HG02798 (cell line): ENCODE results near the gene CHCHD10.
A peak's percentile ranks its signal among the peaks of the same experiment; 100 is the strongest.

Experiments used
- ATAC-seq: cut with Tn5 transposase; IDR thresholded peaks from one replicate; pipeline ENCODE4 v1.9.1; 2021; ENCODE audit warnings: mild to moderate bottlenecking; ENCODE audit not compliant: unreplicated experiment, poor library complexity

CHCHD10 gene

DNA sequence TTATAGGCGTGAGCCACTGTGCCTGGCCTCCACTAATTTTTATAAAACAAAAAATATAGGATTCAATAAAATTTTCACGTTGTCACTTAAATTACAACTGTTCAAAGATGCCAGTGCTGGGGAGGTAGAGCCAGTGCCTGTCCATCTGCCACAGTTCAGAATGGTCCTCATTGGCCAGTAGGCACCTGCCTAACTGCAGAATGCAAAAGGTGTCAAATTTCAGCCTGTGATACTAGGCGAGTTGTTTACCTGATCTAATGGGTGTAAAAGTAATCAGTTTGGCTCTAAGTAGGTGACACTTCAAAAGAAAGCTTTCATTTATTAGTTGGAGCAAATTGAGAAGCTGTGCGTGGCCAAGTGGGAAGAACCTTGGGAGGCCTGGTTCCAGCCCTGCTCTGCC lies 21.3 kb upstream of the CHCHD10 start:
- ATAC-seq: no peak

DNA sequence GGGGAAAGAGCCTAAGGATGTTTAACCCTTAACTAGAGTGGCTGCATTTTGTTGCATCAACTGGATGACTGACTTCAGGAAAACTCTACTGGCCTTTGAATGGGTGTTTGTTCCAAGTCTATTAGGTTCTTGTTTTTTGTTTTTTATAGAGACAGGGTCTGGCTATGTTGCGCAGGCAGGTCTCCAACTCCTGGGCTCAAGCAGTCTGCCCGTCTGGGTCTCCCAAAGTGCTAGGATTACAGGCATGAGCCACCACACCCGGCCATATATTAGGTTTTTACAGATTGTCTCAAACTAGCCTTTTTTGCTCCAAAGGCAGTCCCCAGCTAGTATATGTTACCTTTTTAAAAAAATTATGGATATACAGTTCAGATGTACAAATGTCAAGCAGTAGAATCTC lies 20.1 kb upstream of the CHCHD10 start:
- ATAC-seq: no peak

DNA sequence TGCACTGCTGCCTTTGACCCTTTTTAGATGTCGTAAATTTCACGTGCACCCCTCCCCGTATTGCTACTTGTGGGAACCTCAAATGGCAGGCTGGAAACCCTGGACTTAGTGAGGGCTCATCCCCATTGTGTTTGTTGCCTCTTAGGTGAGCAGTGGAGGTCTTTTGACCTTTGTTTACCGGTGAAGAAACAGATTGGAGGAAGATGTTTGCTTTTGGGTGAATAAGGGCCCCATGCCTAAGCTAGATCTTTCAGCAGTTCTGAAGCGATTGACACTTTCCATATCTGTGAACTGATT lies 19.8 kb upstream of the CHCHD10 start:
- ATAC-seq: no peak

DNA sequence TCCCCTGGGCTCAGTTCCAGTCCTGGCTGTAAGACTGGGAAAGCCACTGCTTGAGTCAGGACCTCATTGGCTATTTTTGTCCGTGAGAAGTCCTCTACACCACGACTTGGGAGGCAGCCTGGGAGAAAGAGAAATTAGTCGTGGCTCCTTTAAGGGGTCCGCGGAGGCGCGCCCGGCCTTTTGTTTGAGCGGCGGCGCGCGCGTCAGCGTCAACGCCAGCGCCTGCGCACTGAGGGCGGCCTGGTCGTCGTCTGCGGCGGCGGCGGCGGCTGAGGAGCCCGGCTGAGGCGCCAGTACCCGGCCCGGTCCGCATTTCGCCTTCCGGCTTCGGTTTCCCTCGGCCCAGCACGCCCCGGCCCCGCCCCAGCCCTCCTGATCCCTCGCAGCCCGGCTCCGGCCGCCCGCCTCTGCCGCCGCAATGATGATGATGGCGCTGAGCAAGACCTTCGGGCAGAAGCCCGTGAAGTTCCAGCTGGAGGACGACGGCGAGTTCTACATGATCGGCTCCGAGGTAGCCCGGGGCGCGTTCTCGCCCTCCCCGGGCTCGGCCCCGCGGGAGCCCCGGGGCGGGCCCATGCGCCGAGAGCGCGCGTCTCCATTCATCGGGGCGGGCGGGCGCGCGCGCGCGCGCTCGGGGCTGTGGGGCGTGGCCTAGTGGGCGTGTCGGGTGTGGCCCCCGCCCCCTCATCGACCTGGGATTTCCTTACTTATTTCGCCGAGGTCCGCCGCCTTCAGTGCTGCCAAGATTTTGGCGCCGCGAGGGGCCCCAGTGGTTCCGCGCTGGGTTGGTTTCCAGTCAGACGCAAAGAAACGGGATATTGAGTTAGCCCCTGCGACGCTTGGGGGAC lies 19.2 kb upstream of the CHCHD10 start, which contains the start of gene SMARCB1:
TSS of gene SMARCB1 (plus strand) at position 215 of the 848 bp plus-strand sequence. CDS start at position 419, 204 bp downstream.
- peak; percentile 82 for ATAC-seq

DNA sequence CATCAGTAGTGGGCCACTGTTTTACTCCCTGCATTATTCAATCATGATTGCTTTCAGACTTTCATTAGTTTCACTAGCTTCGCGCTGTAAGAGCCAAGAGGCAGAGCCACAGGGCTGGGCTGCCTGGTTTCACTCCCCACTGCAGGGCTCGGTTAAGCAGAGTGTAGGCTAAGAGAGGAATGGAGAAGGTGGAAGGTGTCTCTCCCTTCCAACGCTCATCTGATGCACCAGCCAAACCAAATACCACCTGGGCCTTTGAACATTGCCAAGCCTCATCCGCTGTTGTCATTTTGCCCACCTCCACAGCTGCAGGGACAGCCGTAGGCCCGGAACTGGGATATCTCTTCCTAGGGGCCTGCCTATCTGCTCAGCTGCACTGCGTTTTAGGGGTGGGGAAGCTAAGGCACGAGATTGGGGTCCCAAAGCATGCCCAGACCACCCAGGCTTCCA lies 18.5 kb upstream of the CHCHD10 start:
- ATAC-seq: no peak

DNA sequence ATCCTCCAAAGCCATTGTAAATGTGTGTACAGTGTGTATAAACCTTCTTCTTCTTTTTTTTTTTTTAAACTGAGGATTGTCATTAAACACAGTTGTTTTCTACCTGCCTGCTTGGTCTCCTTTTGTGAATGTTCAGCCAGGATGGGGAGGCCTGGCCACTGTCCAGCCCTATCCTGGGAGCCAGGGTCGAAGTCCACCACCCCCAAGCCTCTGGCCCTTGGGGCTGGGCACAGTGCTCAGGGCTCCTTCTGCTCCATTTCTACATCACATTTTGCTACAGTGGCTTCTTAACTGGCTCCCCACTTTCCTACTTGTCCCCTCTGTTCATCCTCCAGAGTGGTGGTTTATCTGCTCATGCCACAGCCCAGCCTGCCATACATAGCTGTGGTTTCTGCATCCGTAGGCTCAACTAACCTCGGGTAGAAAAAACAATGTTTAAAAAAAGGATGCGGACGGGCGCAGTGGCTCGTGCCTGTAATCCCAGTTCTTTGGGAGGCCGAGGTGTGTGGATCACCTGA lies 16.5 kb upstream of the CHCHD10 start:
- ATAC-seq: no peak

DNA sequence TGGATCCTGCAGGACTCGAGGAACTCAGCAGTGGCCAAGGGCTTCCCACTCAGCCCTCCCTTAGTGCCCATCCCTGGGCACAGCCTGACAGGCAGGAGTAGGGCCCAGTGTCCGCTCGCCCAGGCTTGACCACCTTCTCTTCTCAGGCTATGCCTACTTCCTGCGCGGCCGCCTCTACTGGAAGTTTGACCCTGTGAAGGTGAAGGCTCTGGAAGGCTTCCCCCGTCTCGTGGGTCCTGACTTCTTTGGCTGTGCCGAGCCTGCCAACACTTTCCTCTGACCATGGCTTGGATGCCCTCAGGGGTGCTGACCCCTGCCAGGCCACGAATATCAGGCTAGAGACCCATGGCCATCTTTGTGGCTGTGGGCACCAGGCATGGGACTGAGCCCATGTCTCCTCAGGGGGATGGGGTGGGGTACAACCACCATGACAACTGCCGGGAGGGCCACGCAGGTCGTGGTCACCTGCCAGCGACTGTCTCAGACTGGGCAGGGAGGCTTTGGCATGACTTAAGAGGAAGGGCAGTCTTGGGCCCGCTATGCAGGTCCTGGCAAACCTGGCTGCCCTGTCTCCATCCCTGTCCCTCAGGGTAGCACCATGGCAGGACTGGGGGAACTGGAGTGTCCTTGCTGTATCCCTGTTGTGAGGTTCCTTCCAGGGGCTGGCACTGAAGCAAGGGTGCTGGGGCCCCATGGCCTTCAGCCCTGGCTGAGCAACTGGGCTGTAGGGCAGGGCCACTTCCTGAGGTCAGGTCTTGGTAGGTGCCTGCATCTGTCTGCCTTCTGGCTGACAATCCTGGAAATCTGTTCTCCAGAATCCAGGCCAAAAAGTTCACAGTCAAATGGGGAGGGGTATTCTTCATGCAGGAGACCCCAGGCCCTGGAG lies 15.7 kb upstream of the CHCHD10 start:
- ATAC-seq: no peak

DNA sequence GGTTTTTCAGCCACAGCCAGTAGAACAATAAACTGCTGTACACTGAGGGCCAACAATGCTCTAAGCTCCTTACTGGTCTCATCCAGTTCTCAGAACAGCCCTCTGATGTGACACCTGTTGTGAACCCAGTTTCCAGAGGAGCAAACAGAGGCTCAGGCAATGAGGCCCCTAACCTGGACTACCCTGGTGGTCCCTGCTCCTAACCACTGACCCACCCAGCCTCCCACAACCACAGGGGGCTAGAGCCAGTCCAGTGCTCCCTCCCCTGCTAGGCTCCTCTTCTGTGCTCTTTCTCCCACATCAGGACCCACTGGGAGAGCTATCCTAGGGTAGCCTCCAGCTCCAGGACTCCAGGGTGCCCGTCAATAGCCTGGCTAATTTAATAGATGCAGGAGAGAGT lies 14.9 kb upstream of the CHCHD10 start:
- ATAC-seq: no peak

DNA sequence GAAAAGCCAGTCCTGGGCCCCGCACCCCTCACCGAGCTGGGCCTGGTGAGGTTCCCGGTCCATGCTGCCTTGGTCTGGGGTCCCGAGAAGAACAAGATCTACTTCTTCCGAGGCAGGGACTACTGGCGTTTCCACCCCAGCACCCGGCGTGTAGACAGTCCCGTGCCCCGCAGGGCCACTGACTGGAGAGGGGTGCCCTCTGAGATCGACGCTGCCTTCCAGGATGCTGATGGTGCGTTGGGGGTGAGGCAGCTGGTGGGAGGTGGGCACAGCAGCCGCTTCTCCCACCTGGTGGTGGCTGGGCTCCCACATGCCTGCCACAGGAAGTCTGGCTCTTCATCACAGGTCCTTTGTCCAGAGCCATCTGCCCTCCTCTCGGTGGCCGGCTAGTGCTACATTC lies 14.5 kb upstream of the CHCHD10 start:
- ATAC-seq: no peak

DNA sequence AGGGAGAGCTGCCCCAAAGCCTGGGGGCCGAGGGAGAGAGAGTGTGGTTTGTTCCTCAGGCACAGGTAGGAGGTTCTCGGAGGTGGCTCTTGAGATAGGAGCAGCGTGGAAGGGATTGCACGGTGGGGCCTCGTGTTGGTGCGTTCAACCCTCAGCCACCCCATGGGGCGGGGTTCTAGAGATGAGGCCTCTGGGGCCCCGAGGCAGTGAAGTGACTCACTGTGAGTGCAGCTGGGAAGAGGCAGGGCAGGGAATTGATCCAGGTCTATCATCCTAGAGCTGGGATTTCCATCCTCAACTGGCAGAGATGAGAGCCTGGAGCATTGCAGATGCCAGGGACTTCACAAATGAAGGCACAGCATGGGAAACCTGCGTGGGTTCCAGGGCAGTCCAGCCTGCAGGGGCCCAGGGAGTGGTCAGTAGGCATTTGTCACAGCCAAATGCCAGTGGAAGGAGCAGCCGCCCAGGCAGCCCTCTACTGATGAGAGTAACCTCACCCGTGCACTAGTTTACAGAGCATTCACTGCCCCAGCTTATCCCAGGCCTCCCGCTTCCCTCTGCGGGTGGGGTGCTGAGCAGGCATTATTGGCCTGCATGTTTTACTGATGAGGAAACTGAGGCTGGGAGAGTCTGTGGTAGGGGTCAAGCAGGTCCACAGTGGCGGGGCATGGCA lies 13.9 kb upstream of the CHCHD10 start:
- no peak for ATAC-seq

DNA sequence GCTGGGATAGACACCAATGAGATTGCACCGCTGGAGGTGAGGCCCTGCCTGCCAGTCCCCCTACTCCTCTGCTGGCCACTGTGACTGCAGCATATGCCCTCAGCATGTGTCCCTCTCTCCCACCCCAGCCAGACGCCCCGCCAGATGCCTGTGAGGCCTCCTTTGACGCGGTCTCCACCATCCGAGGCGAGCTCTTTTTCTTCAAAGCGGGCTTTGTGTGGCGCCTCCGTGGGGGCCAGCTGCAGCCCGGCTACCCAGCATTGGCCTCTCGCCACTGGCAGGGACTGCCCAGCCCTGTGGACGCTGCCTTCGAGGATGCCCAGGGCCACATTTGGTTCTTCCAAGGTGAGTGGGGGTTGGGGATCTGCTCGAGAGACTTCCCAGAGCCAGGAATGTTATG lies 13.3 kb upstream of the CHCHD10 start:
- ATAC-seq: no peak

DNA sequence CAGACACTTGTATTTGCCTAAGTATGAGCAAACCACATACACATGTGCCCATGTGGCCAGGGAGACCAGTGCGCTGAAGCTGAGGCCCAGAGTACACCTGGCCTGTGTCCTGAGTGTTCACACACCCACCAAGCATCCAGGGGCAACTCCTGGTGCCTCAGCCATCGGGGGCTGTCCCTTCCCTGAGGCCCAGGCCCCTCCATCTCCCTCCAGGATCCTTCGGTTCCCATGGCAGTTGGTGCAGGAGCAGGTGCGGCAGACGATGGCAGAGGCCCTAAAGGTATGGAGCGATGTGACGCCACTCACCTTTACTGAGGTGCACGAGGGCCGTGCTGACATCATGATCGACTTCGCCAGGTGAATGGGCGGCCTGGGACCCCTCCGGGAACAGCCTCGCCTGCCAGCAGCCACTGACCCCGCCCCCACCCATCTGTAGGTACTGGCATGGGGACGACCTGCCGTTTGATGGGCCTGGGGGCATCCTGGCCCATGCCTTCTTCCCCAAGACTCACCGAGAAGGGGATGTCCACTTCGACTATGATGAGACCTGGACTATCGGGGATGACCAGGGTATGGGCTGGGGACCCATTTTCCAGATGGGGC lies 12.5 kb upstream of the CHCHD10 start:
- no peak for ATAC-seq

DNA sequence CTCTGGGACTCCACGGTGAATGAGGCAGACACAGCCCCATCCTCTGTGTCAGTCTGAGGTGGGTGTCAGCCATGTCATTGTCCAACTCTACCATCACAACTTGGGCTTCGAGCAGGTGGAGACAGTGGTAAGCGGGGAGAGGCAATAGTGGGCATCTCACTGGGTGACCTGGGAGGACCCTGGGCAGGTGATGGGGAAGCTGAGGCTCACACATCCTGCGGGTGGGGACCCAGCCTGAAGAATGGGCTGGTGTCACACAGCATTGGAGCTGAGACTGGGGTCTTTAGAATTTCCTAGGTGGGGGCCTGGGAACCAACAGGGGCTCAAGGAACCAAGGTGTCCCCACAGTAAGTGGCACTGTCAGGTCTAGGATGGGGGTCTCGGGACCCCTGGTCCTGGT lies 12.0 kb upstream of the CHCHD10 start:
- no peak for ATAC-seq

DNA sequence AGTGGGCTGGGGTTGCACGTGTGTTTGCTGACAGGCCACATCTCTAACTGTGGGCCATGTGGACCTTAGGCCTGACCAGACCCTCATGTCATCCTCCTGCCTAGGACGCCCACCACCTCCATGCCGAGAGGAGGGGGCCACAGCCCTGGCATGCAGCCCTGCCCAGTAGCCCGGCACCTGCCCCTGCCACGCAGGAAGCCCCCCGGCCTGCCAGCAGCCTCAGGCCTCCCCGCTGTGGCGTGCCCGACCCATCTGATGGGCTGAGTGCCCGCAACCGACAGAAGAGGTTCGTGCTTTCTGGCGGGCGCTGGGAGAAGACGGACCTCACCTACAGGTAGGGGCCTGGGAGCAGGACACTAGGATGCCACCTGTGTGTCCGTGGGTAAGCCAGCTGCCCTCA lies 11.3 kb upstream of the CHCHD10 start:
- no peak for ATAC-seq

DNA sequence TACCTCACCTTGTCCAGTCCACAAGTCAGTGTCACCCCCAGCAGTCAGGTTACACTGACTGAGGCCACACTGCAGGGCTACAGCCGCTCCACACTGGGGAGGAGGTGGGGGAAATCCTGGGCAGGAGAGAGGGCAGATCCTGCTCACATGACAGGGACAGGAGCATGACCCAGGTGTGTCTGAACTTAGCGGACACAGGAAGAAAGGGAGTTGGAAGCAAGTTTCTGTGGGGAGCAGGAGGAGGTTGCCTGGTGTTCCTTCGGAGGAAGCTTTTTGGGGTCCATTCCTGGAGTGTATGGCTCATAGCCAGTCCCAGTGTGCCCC lies 10.8 kb upstream of the CHCHD10 start:
- ATAC-seq: no peak

DNA sequence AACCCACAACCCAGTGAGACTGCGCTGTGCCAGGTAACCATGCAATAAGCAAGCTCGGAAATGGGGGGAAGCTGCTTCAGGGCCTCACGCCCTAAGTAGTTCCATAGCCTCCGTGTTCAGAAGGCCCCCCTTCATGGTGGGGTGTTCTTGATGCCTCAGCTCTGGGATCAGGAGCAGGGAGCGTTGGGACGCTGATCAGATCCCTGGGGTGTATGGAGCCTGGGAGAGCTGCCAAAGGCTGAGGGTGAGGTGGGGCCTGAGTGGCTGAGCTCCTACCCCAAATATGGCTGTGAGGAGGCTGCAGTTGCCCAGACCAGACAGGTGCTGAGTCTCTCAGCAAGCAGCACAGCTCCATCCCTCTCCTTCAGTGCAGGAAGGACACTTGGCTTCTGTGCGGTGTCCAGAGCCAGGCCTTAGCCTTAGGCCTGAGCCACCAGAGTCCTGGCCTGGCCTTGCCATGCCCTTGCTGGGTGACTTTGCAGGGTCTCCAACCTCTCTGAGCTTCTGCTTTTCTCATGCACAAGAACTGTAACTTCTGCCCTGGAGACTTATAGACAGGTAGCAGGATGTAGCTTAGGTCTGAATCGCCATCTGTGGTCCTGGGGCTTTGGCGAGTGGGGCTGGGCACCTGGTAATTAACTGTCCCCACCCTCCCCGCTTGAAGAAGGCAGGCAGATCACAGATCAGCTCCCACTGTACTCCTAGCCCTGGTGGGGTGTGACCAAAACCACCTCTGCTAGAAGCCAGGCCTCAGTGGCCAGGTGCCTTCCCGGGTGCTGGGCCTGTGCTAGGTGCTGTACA lies 10.2 kb upstream of the CHCHD10 start:
- no peak for ATAC-seq

DNA sequence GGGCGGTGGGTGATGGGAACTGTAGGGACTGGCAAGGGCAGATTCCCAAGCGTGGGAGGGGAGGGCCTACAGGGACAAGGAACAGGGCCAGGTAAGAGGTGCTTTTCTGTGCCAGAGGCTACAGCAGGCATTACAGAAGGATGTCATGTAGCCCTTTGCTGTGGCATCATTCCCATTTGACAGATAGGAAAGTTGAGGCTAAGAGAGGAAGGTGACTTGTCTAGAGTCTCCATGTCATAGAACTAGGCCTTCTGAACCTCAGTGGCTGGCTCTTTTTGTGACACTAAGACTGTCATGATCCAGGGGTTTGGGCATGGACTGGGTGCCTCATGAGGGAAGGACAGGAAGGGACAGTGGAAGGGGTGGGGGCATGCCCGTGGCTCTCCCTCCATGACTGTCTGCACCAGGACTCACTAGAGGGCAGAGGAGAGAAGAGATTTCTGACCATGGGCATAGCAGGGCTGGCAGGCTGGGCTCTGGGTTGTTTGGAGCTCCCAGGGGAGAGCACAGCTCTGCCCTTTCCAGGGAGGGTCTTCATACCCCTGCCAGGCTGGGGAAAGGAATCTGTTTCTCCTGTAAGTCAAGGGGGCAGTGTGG lies 8.1 kb upstream of the CHCHD10 start:
- no peak for ATAC-seq

DNA sequence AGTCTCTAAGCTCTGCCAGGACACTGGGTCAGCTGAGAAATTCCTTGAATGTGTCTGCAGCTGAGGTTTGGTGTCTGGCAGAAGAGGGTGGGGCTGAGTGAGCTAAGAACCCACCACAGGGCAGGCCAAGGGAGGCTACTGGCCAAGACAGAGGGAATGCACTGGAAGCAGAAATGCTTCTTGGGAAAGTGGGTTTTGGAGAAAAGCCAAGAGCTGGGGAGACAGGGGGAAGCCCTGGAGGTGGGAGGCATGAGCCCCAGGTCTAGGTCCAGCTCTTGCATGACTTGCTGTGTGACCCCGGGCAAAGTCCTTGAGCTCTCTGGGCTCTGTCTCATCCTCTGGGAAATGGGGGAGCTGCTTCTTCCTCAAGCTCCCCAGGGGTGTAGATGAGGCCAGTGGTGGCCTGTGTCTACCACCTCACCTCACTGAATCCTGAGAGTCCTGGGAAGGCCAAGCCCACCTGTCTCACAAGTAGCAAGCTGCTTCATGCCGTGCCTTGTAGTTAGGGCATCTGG lies 7.2 kb upstream of the CHCHD10 start:
- no peak for ATAC-seq
